Ramos (cell line): ENCODE measurements around the gene THUMPD3.

ENCODE experiments used
- in situ Hi-C: fragments of 300-500 bp; cut with MboI; formaldehyde crosslinking; loops from one replicate; pipeline ENCODE4 v1.14.3; 2022; ENCODE audit warnings: low sequenced_read_pairs; ENCODE audit not compliant: unreplicated experiment

THUMPD3 gene, protein sequence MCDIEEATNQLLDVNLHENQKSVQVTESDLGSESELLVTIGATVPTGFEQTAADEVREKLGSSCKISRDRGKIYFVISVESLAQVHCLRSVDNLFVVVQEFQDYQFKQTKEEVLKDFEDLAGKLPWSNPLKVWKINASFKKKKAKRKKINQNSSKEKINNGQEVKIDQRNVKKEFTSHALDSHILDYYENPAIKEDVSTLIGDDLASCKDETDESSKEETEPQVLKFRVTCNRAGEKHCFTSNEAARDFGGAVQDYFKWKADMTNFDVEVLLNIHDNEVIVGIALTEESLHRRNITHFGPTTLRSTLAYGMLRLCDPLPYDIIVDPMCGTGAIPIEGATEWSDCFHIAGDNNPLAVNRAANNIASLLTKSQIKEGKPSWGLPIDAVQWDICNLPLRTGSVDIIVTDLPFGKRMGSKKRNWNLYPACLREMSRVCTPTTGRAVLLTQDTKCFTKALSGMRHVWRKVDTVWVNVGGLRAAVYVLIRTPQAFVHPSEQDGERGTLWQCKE

DNA sequence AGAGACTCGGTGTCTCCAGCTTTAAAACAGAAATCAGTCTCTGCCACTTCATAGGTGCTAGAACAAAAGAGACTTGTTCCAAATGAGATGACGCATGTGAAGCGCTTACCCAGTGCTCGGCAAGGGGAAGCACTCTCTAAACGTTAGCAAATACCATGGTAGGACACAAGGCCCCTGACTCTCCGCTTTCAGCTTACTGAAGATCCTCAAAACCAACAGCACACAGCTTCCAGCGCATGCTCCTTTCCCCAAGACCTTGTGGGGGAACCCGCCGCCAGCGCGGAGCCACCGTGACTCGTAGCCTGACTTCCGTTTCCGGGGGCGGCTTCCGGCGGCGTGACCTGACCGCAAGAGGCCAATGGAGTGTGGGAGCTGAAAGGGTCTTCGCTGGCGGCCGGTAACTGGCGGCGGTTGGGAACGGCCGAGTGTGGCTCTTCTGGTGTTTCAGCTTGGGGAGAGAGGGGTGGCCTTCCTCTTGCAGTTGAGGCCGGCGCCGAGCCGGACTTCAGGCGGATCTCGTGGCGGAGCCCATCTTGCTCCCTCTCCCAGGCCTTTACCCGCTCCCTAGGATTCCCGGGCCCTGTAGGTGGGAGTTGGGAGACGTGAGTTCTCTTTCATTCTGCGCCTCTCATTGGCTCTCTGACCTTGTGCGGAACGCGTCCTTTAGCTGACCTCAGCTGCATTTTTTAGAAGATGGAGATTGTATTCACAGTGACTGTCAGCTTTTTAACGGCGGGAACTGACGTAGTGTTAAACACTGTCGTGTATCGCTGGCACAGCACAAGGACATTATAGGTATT lies at the start of gene THUMPD3:
Gene THUMPD3 (plus strand): TSS at position 324 of the 800 bp plus-strand sequence. CDS start 2,015 bp downstream, outside the sequence.
- in situ Hi-C loops = no loop called here

DNA sequence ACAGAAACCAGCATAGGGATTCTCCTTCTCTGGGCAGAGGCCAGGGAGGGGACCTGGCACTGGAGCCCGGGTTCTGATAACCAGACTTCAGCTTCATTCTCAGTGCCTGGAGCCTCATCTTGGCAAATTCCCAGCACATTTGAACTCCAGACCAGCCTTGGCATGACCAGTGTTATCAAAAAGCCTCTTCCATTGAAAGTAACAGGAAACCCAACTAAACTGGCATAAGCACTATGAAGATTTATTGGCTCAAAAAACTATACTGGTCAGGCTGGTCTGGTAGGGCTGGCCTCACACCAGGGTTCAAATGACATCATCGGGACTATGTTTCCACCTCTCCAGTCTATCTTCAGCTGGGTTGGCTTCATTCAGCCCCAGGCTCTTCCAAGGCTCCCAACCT lies 48.1 kb upstream of the THUMPD3 start:
- in situ Hi-C loops = no loop called here

DNA sequence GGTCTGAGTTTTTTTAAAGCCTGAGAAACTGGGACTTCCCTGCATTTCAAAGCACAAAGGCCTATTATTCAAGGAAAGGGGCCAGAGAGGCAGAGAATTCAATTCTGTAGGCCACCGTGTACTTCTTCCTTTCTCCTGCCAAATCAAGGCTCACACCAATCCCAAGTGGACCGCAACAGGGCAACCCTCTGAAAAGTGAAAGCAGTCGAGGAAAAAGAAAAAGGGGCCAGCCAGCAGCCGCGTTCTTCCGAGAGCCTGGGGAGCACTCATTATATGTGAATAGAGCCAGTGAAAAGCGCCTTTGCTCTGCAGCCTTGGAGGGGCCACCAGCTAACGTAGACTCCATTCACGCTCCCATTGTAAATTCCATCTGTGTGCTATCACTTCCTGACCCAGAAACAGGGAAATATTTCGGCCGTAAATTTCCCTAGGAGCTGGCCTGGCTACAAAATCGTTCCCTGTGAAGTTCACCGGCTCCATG lies 45.9 kb upstream of the THUMPD3 start:
- in situ Hi-C loops = no loop called here

DNA sequence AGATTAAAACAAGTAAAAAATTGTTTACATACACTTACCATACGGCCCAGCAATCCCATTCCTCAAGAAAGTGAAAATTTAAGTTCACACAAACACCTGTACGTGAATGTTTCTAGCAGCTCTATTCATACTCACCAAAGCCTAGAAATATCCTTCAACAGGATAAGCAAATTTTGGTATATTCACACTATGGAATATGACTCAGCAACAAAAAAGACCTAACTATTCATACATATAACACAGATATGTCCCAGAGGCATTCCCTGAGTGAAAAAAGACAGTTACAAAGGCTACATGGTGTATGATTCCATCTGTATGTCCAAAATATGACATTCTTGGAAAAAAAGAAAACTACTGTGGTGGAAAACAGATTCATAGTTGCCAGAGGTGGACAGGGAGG lies 40.1 kb upstream of the THUMPD3 start:
- in situ Hi-C loops = no loop called here

GRCh38 chr3:9324944-9325343 lies 37.9 kb upstream of the THUMPD3 start:
- in situ Hi-C loops = no loop called here

DNA sequence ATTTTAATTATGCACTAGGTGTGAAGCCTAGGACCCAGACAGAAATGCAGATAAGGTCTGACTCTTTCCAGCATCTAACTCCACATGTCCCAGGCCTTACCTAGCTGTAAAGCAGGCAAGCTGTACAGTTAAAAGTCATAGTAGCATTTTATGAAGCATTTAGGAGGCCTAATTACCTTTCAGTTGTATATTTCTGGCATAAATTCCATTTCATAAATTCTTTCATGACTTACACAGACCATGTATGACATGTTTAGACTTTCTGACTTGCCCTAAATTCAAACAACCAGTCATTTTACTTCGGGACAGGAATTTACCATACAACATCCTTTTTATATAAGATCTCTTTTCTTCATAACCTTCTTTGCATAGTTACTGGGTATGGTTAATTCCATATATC lies 35.3 kb upstream of the THUMPD3 start:
- in situ Hi-C loops = no loop called here

DNA sequence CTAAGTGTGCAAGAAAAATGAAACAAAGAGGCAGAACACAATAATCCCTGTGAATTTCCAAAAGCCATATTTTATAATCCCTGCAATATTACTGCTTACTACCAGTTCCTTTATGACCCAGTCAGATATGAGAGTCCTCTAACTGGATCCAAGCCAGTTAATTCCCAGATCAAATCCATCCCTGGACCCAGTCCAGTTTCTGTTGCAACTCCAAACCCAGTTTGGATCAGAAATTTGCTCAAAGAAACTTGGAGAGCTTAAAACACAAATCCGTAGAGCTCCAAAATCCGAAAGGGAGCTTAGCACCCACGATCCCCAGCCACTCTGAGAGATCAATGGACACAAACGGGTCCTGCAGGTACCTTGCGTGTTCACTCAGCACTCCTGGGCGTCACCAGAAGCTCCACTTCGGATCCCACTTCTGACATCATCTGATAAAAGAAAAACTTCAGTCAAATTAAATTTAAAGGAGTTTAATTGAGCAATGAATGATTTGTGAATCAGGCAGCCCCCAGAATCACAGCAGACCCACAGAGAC lies 32.6 kb upstream of the THUMPD3 start:
- in situ Hi-C loops = no loop called here

DNA sequence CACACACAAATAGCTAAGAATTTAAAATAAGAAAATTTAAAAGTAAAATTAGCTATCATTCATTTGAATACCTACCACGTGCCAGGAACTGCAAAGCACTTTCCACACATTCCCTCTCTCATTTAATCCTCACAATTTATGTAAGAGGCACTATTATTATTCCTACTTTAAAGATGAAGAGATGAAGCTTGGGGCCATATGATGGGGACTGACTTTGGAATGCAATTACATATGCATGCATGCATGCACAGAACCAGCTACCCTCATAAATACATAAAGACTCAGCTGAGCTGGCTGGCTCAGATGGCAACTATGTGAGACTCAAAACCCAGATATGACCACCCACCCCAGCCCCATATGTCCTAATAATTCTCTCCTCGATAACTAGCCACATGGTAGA lies 31.7 kb upstream of the THUMPD3 start:
- in situ Hi-C loops = no loop called here

DNA sequence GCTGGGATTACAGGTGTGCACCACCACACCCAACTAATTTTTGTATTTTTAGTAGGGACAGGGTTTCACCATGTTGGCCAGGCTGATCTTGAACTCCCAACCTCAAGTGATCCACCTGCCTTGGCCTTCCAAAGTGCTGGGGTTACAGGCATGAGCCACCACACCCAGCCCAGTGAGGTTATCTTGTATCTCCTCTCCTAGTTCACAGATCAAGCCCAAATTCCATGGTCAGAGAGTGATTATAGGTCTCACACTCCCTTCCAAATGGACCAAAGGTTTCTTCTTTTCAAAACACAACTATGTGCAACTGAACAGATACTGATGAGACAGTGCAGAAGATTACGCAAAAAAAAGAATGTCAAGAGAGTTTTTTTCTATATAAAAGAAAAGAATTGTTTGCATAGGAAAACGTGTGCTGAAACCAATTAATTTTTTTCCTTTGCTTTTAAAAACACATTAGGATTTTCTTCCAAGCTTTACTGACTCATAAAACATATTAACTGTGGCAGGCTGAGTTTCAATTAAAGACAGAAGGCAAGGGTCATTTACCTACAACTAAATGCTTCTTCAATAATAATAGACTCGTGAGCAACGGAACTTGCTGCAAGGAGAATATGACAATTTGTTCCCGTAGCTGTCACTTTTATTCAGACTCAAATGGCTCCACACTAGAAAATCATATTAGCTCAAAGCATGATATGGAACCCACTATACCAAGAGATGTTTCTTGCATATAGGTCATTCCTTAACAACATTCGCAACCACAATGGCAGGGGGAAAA lies 30.4 kb upstream of the THUMPD3 start:
- in situ Hi-C loops = no loop called here

DNA sequence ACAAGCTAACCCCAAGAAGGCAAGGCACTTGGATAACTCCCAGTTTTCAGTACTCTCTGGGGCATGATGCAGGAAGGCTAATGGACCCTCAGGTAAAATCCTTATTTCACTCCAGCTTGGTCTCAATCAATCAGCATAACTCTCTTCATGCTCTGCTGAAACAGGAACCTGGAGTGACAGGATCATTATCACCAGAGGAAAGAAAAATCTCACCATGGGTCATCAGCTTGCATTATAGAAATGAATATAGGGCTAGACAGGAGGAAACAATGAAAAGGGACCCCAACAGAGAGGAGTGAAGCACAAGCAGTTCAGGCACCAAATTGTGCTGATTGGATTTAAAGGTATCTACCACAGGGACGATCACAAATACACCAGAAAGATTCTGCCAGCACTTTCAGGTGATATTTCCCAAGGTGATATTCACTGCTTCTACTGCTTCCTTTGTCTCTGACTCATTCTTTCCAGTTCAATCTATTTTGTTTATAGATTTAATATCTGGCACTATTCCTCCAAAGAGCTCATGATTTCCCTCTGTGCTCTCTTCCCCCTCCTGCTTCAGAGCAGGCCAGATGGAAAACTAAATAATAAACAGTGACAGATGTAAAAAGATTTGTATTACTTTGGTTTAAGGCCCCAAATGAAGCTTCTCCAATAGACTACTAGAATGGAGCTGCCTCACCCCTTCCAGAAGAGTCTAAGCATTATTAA lies 22.9 kb upstream of the THUMPD3 start:
- in situ Hi-C loops = no loop called here

DNA sequence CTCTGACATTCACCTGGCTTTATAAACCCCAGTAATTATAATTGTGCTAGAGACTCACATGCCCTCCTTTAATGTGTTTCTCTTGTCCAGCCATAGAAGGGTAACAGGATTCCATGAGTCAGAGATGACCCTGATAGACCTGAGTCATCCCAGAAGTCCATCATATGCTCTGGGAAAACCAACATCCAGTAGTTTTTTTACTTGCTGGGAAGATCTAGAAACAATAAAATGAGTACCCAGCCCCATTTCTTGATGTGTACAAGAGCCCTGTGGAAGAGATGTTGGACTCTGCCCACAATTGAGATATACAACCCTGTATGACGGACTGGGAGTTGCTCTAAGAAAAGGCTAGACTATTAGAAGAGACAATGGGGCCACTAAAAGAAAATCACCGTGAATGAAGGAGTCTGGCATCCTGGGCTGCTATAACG lies 22.4 kb upstream of the THUMPD3 start:
- in situ Hi-C loops = no loop called here

- in situ Hi-C loops = no loop called here
These were observed 20.2 kb upstream of the THUMPD3 start for GRCh38 chr3:9342696-9343095.

DNA sequence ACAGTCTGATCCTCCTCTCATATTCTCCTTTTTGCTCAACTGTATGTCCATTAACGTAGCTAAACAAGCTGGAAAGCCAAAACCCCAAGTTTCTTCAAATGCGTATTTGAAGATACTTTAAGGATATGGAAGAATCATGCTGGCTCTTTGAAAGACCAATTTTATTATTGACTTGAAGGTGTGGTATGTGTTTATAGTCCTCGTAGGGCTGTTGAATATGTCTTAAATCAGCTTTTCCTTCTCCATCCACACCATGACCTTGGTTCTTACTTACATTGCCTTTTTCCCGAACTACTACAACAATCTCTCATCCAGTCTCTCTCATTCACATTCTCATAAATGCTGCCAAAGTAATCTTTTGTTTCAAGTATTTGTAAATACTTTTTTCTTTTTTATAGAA lies 19.7 kb upstream of the THUMPD3 start:
- in situ Hi-C loops = no loop called here

DNA sequence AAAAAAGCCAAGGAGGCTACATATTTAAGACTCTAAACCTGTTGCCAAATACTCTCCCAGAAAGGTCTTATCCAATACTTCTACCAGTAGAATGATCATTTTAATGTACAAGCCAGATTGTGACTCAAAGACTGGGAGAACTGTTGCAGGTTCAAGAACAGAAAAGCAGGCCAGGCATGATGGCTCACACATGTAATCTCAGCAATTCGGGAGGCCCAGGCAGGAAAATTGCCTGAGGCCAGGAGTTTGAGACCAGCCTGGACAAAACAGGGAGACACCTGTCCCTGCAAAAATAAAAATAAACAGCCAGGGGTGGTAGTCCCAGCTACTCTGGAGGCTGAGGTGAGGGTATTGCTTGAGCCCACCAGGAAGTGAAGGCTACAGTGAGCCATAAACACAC lies 17.8 kb upstream of the THUMPD3 start:
- in situ Hi-C loops = no loop called here

GRCh38 chr3:9346141-9346540 lies 16.7 kb upstream of the THUMPD3 start:
- in situ Hi-C loops = no loop called here

GRCh38 chr3:9347081-9347480 lies 15.8 kb upstream of the THUMPD3 start:
- in situ Hi-C loops = no loop called here

DNA sequence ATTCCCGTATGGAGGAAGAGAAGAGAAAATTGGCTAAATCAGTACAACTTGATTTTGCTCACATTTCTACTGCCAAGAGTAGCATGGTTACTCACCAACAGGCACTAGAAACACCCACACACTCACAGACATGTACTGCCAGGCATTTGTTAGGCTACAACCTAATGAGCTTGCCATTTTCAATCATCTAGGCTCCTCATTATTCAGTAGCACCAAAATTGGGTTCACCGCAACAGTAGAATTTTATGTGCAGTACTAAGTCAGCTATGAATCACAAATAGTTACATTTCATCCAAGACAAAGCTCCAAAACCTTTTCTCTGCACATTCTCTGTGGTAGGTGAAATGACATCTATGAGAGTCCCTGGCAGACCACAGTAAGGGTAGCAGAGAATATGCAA lies 15.0 kb upstream of the THUMPD3 start:
- in situ Hi-C loops = no loop called here

GRCh38 chr3:9349321-9350117 lies 13.3 kb upstream of the THUMPD3 start:
- in situ Hi-C loops = loop anchor here (10.0 kb wide), 1 partner anchor 375 kb away; no protein-coding TSS in a partner anchor

GRCh38 chr3:9351709-9352126 lies 11.1 kb upstream of the THUMPD3 start:
- in situ Hi-C loops = loop anchor here (10.0 kb wide), 1 partner anchor 373 kb away; no protein-coding TSS in a partner anchor
